Upper lobe of left lung (tissue), 6 donors: Measurements from ENCODE around the gene JTB. TPM values are rescaled to one million over a fixed set of nuclear protein-coding genes. Genes with fewer than 3 reads are reported as not detected.

Experiments
- ATAC-seq, 2 donors: fragments of 200-7000 bp; cut with Tn5 transposase; one replicate each; pipeline ENCODE4 v1.9.1; 2022; ENCODE audit warnings: mild to moderate bottlenecking in 2 of 2, moderate library complexity in 2 of 2; ENCODE audit not compliant: low FRiP score in 2 of 2
- DNase-seq, 2 donors: peaks; one replicate each; pipeline ENCODE4 v3.0.0-alpha.2; 2019 to 2020
- H3K27ac ChIP-seq, 4 donors: fragments of 200-600 bp; sonication (generic); one replicate each; pipeline ENCODE4 v1.5.1; 2016 to 2019
- H3K27me3 ChIP-seq, 4 donors: fragments of 200-600 bp; sonication (generic); one replicate each; pipeline ENCODE4 v1.5.1; 2017 to 2019
- H3K36me3 ChIP-seq, 4 donors: fragments of 200-600 bp; sonication (generic); one replicate each; pipeline ENCODE4 v1.5.1; 2016 to 2019
- H3K4me1 ChIP-seq, 4 donors: fragments of 200-600 bp; sonication (generic); one replicate each; pipeline ENCODE4 v1.5.1; 2018 to 2019
- H3K4me3 ChIP-seq, 4 donors: fragments of 200-600 bp; sonication (generic); one replicate each; pipeline ENCODE4 v1.5.1; 2017 to 2019; ENCODE audit warnings: mild to moderate bottlenecking in 2 of 4, moderate library complexity in 1 of 4
- H3K9me3 ChIP-seq, 4 donors: fragments of 200-600 bp; sonication (generic); one replicate each; pipeline ENCODE4 v1.5.1; 2018 to 2019
- EP300 ChIP-seq, 4 donors: sonication (generic); formaldehyde crosslinking; IDR thresholded peaks; one replicate each; pipeline ENCODE4 v1.5.1; 2017; ENCODE audit warnings: antibody characterized with exemption in 4 of 4, control low read depth in 2 of 4
- POLR2A ChIP-seq, 4 donors: fragments of 450-650 bp; IDR thresholded peaks; one replicate each; pipeline ENCODE4 v1.5.1; 2016 to 2017; ENCODE audit warnings: antibody characterized with exemption in 4 of 4, mild to moderate bottlenecking in 2 of 4
- POLR2AphosphoS5 ChIP-seq, 2 donors: sonication (generic); formaldehyde crosslinking; IDR thresholded peaks; one replicate each; pipeline ENCODE4 v1.5.1; 2017; ENCODE audit warnings: antibody characterized with exemption in 2 of 2
- WGBS, 2 donors: methylation state at CpG; one replicate each; pipeline ENCODE4 v1.1.5; 2017 to 2018; 5-methylcytosine and 5-hydroxymethylcytosine counted together
- total RNA-seq, 6 donors: library from RNA; depleted of rRNA in 4 of 6; stranded (reverse); fragments of >200 nt in 4 of 6; gene quantifications; one replicate each; pipeline versions ENCODE4 v1.1.0 to v1.2.1, GENCODE V29; 2016 to 2021
- TF ChIP-seq, protein P1 (sequence below), 6 experiments: fragments of 450-650 bp in 4 of 6; fragments of 200-600 bp in 2 of 6; sonication (generic) in 2 of 6; IDR thresholded peaks; one replicate each; pipeline ENCODE4 v1.5.1; 2016 to 2019; ENCODE audit warnings: antibody characterized with exemption in 6 of 6
- donor health status: DM: no; HTN: no; CAD: no; lungs with moderate emphysema.
- donor health status: DM: no; HTN: yes; CAD: no; lungs with severe emphysema.

Gene JTB
- total RNA-seq, 6 donors from 2014 or later, result 123 to 285 (median 157) TPM

DNA sequence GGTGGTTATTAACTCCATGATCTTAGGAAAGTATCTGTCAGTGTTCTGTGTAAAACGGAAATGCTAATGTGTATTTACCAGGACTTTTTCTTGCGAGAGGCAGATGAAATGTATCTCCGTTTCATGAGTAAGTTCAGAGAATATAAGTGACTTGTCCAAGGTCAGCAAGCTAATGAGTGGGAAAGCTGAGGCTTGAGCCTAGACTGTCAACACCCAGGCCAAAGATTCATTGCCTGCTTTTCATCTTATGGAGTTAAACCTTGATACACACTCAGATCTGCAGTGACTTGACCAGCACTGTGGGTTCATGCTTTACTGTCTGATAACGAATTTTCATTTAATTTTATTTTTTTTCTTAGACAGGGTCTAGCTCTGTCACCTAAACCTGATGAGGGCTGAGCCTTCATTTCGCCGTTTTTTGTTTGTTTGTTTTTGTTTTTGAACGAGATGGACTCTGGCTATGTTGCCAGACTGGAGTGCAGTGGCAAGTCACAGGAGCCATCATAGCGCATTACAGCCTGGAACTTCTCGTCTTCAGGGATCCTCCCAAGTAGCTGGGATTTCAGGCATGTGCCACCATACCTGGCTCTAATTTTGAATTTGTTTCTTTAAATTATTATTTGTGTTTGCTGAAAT lies 918 bp upstream of the JTB start:
- TF ChIP-seq POLR2A (IDR thresholded peaks at IDR 0.05), result no peak
- TF ChIP-seq, protein P1, sequence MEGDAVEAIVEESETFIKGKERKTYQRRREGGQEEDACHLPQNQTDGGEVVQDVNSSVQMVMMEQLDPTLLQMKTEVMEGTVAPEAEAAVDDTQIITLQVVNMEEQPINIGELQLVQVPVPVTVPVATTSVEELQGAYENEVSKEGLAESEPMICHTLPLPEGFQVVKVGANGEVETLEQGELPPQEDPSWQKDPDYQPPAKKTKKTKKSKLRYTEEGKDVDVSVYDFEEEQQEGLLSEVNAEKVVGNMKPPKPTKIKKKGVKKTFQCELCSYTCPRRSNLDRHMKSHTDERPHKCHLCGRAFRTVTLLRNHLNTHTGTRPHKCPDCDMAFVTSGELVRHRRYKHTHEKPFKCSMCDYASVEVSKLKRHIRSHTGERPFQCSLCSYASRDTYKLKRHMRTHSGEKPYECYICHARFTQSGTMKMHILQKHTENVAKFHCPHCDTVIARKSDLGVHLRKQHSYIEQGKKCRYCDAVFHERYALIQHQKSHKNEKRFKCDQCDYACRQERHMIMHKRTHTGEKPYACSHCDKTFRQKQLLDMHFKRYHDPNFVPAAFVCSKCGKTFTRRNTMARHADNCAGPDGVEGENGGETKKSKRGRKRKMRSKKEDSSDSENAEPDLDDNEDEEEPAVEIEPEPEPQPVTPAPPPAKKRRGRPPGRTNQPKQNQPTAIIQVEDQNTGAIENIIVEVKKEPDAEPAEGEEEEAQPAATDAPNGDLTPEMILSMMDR (IDR thresholded peaks at IDR 0.05), result no peak
- TF ChIP-seq EP300 (IDR thresholded peaks at IDR 0.05), result no peak
- TF ChIP-seq POLR2AphosphoS5 (IDR thresholded peaks at IDR 0.05), result no peak
- Histone ChIP-seq H3K27me3 (no peaks in the 10 kb centered on the region), H3K27ac (peak overlapping the region; percentile 86 to 96 (median 93)), H3K4me3 (peak overlapping the region in 3 of 4 donors; percentile 63 to 74 (median 70)), H3K36me3 (peaks cover 3 to 49% (median 29%) of the 10 kb centered on the region in 4 donors), H3K4me1 (peaks cover 14 to 22% (median 18%) of the 10 kb centered on the region in 4 donors), H3K9me3 (no peaks in the 10 kb centered on the region)
- no peak for ATAC-seq
- no peak for DNase-seq
- WGBS, 2 donors, result 66 to 70% methylated on average over 9 of the region's 9 CpGs

DNA sequence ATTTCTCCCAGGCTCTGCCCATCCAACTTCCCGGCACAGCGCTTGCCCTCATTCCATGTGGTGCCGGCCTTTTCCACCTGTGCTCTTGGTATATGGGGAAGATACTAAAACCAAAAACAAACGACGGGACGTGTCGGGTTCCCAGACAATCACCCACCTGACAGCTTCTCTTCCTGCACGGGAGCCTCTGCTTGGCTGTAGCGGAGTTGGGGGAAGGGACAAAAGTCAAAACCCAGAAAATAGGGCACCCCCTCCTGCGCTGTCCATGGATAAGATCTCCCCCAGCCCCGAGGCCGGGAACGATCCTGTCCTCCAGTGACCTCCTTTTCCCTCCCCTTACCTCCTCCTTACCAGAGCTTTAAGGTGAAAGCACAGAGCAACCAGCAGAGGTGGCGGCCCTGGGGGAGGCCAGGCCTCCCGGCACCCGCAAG lies 640 bp downstream of the JTB start:
- H3K4me1 ChIP-seq, result peaks cover 14 to 22% (median 18%) of the 10 kb centered on the region in 4 donors
- peak overlapping the region; percentile 86 to 96 (median 93) for H3K27ac ChIP-seq
- peak overlapping the region; percentile 63 to 93 (median 72) for H3K4me3 ChIP-seq
- peaks cover 3 to 47% (median 25%) of the 10 kb centered on the region in 4 donors for H3K36me3 ChIP-seq
- H3K9me3 ChIP-seq, result no peaks in the 10 kb centered on the region
- DNase-seq, result no peak
- TF ChIP-seq POLR2A (IDR thresholded peaks at IDR 0.05), result no peak
- no peak for TF ChIP-seq POLR2AphosphoS5 (IDR thresholded peaks at IDR 0.05)
- TF ChIP-seq, protein P1 (IDR thresholded peaks at IDR 0.05), result no peak
- TF ChIP-seq EP300 (IDR thresholded peaks at IDR 0.05), result no peak
- ATAC-seq, result peak in 1 of 2 donors; percentile 19
- H3K27me3 ChIP-seq, result no peaks in the 10 kb centered on the region
- 0 to 1% methylated on average over 13 to 16 of the region's 16 CpGs for WGBS, 2 donors

DNA sequence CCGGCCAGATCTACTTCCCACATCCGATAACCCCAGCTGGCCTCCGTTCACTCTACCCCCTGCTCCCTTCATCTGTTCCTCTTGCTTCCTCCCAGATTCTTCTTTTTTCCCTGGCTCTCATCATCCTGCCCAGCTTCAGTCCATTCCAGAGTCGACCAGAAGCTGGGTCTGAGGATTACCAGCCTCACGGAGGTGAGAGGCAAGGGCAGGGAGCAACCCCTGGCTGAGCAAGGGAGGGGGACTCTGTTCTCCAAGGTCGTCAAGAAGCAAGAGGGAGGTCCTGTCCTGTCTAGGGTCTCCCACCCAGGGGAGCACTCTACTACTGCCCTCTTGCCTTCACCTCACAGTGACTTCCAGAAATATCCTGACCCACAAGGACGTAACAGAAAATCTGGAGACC lies 3.9 kb downstream of the JTB start:
- ATAC-seq, result no peak
- Histone ChIP-seq H3K9me3 (no peaks in the 10 kb centered on the region), H3K27me3 (no peaks in the 10 kb centered on the region), H3K36me3 (peaks cover 3 to 34% (median 25%) of the 10 kb centered on the region in 4 donors), H3K4me1 (peaks cover 17 to 26% (median 20%) of the 10 kb centered on the region in 4 donors), H3K4me3 (no peak overlapping the region), H3K27ac (no peak overlapping the region)
- TF ChIP-seq, protein P1 (IDR thresholded peaks at IDR 0.05), result no peak
- no peak for TF ChIP-seq POLR2AphosphoS5 (IDR thresholded peaks at IDR 0.05)
- no peak for TF ChIP-seq POLR2A (IDR thresholded peaks at IDR 0.05)
- no peak for TF ChIP-seq EP300 (IDR thresholded peaks at IDR 0.05)
- DNase-seq, result no peak
- 83 to 86% methylated on average over 6 to 7 of the region's 7 CpGs for WGBS, 2 donors

DNA sequence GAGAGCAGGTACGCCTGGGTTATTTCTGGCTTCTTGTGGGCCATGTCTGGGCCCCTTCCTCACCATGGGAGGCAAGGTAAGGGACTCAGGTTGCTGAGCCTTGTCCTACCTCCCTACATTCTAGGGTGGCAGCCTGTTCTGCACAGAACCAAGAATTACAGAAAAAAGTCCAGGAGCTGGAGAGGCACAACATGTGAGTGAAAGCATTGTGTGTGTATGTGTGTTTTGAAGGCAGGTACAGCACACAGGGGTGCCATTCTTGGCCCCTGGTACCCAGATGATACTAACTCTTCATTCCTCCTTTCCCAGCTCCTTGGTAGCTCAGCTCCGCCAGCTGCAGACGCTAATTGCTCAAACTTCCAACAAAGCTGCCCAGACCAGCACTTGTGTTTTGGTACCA lies 4.4 kb downstream of the JTB start:
- Histone ChIP-seq H3K27ac (no peak overlapping the region), H3K36me3 (peaks cover 3 to 34% (median 25%) of the 10 kb centered on the region in 4 donors), H3K9me3 (no peaks in the 10 kb centered on the region), H3K27me3 (no peaks in the 10 kb centered on the region), H3K4me3 (no peak overlapping the region), H3K4me1 (peaks cover 17 to 26% (median 21%) of the 10 kb centered on the region in 4 donors)
- DNase-seq, result no peak
- no peak for ATAC-seq
- WGBS, 2 donors, result 94 to 95% methylated on average over 3 of the region's 3 CpGs
- TF ChIP-seq POLR2AphosphoS5 (IDR thresholded peaks at IDR 0.05), result no peak
- TF ChIP-seq, protein P1 (IDR thresholded peaks at IDR 0.05), result no peak
- TF ChIP-seq POLR2A (IDR thresholded peaks at IDR 0.05), result no peak
- no peak for TF ChIP-seq EP300 (IDR thresholded peaks at IDR 0.05)
